Measurements from ENCODE around the gene C19orf38. TPM values are rescaled to one million over a fixed set of nuclear protein-coding genes. Genes with fewer than 3 reads are reported as not detected.

Gene C19orf38
- total and polyA plus RNA-seq, 8 donors: 0.92 to 2.2 (median 1.2) TPM; not detected in 3

- Histone ChIP-seq H3K4me3 (no peak overlapping the region), H3K27me3 (no peaks in the 10 kb centered on the region), H3K27ac (no peak overlapping the region), H3K9me3 (no peaks in the 10 kb centered on the region), H3K36me3 (peaks cover 85 to 100% (median 100%) of the 10 kb centered on the region in 4 donors), H3K4me1 (no peaks in the 10 kb centered on the region)
- TF ChIP-seq, protein P1, sequence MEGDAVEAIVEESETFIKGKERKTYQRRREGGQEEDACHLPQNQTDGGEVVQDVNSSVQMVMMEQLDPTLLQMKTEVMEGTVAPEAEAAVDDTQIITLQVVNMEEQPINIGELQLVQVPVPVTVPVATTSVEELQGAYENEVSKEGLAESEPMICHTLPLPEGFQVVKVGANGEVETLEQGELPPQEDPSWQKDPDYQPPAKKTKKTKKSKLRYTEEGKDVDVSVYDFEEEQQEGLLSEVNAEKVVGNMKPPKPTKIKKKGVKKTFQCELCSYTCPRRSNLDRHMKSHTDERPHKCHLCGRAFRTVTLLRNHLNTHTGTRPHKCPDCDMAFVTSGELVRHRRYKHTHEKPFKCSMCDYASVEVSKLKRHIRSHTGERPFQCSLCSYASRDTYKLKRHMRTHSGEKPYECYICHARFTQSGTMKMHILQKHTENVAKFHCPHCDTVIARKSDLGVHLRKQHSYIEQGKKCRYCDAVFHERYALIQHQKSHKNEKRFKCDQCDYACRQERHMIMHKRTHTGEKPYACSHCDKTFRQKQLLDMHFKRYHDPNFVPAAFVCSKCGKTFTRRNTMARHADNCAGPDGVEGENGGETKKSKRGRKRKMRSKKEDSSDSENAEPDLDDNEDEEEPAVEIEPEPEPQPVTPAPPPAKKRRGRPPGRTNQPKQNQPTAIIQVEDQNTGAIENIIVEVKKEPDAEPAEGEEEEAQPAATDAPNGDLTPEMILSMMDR (IDR thresholded peaks at IDR 0.05): no peak
- TF ChIP-seq EP300 (IDR thresholded peaks at IDR 0.05) (no peak), POLR2A (IDR thresholded peaks at IDR 0.05) (no peak), POLR2AphosphoS5 (IDR thresholded peaks at IDR 0.05) (no peak)
- intact Hi-C loops (cut with DNase I; ENCODE audit: low total_unique reads): no loop called here
- WGBS, 5 donors: 88 to 93% (median 88%) methylated on average over 6 of the region's 6 CpGs
- DNase-seq: no peak
Measured at GRCh38 chr19:10826846-10827245, 21.4 kb upstream of the C19orf38 start.

GRCh38 chr19:10828981-10829821, 19.0 kb upstream of the C19orf38 start:
- intact Hi-C loops (cut with DNase I; ENCODE audit: low total_unique reads): no loop called here
- Histone ChIP-seq H3K27me3 (no peaks in the 10 kb centered on the region), H3K27ac (no peak overlapping the region), H3K4me1 (no peaks in the 10 kb centered on the region), H3K4me3 (no peak overlapping the region), H3K36me3 (peaks cover 78 to 100% (median 100%) of the 10 kb centered on the region in 4 donors), H3K9me3 (no peaks in the 10 kb centered on the region)
- 87 to 92% (median 91%) methylated on average over 25 to 26 of the region's 26 CpGs for WGBS, 5 donors
- TF ChIP-seq EP300 (IDR thresholded peaks at IDR 0.05): no peak
- TF ChIP-seq POLR2AphosphoS5 (IDR thresholded peaks at IDR 0.05): no peak
- no peak for TF ChIP-seq POLR2A (IDR thresholded peaks at IDR 0.05)
- TF ChIP-seq, protein P1 (IDR thresholded peaks at IDR 0.05): no peak
- DNase-seq: no peak

DNA sequence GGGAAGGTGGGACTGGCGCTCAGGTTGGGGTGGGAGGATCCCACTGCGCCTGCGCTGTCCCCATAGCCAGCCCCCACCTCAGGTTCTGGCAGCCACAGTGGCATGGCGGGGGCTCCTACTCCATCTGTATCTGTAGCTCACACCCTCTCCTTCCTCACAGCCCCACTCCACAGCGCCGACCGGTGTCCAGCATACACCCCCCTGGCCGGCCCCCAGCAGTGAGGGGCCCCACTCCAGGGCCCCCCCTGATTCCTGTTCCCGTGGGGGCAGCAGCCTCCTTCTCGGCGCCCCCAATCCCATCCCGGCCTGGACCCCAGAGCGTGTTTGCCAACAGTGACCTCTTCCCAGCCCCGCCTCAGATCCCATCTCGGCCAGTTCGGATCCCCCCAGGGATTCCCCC, 18.2 kb upstream of the C19orf38 start:
- DNase-seq: no peak
- Histone ChIP-seq H3K4me3 (no peak overlapping the region), H3K36me3 (peaks cover 71 to 93% (median 92%) of the 10 kb centered on the region in 4 donors), H3K27ac (no peak overlapping the region), H3K9me3 (no peaks in the 10 kb centered on the region), H3K27me3 (no peaks in the 10 kb centered on the region), H3K4me1 (peaks cover under 1 to 4% (median under 1%) of the 10 kb centered on the region in 4 donors)
- TF ChIP-seq EP300 (IDR thresholded peaks at IDR 0.05) (no peak), POLR2A (IDR thresholded peaks at IDR 0.05) (no peak), POLR2AphosphoS5 (IDR thresholded peaks at IDR 0.05) (no peak)
- TF ChIP-seq, protein P1 (IDR thresholded peaks at IDR 0.05): no peak
- intact Hi-C loops (cut with DNase I; ENCODE audit: low total_unique reads): no loop called here
- WGBS, 5 donors: 80 to 93% (median 88%) methylated on average over 10 to 16 of the region's 16 CpGs

- WGBS, 5 donors: 74 to 84% (median 80%) methylated on average over 5 to 7 of the region's 7 CpGs
- Histone ChIP-seq H3K9me3 (no peaks in the 10 kb centered on the region), H3K27me3 (no peaks in the 10 kb centered on the region), H3K36me3 (peaks cover 66 to 89% (median 88%) of the 10 kb centered on the region in 4 donors), H3K4me3 (no peak overlapping the region), H3K27ac (peak overlapping the region in 1 of 5 donors; percentile 32), H3K4me1 (peaks cover 4 to 8% (median 5%) of the 10 kb centered on the region in 4 donors)
- DNase-seq: no peak
- intact Hi-C loops (cut with DNase I; ENCODE audit: low total_unique reads): no loop called here
- TF ChIP-seq, protein P1 (IDR thresholded peaks at IDR 0.05): no peak
- TF ChIP-seq EP300 (IDR thresholded peaks at IDR 0.05): no peak
- TF ChIP-seq POLR2AphosphoS5 (IDR thresholded peaks at IDR 0.05): no peak
- TF ChIP-seq POLR2A (IDR thresholded peaks at IDR 0.05): no peak
Measured at GRCh38 chr19:10830370-10830769, 17.8 kb upstream of the C19orf38 start.
